Stimulated activated CD8-positive, alpha-beta memory T cell treated with anti-CD3 and anti-CD28 coated beads, Interleukin-4, amount 100 ng/mL, for 24 hours (primary cell): Measurements from ENCODE around the gene MAP1LC3B.
"Not testable (repeated sequence)": the region's sequence is repeated elsewhere in the genome, so short reads cannot be mapped to it uniquely, and the experiment has no call there.

ENCODE experiments used
- DNase-seq: peaks from one replicate; pipeline ENCODE4 v3.0.0-alpha.2; 2020; ENCODE audit warnings: low read depth

Gene MAP1LC3B

DNA sequence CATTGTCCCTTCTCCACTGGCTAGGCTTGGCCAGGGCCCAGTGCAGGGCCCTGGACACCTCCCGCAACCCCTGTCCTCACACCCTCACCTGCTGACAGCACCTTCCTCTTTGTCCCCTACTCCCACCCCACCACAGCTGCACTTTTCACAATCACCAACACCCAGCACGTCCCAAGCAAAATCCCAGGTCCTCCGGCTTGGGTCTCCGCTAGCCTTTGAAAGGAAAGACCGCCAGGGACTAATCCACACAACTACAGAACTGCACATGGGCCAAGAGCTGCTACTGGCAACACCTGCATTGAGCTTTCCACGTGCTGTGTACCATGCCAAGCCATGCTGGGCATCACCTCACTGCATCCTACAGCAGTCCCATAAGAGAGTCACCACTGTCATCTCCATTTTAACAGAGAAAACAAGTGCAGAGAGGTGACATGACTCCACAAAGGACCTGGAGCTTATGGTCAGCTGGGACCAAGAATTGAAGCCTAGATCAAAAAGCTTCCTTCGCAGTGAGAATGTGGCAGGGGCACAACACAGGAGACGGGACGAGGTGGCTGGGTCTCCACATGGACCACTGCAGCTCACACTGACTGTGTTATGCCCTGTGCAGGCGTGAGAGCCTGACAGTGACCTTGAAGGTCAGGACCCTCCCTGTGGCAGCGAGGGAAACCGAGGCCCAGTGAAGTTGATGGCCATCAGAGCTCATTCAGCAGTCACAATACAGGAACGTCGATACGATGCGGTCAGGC, 31.1 kb upstream of the MAP1LC3B start:
- DNase-seq = no peak

DNA sequence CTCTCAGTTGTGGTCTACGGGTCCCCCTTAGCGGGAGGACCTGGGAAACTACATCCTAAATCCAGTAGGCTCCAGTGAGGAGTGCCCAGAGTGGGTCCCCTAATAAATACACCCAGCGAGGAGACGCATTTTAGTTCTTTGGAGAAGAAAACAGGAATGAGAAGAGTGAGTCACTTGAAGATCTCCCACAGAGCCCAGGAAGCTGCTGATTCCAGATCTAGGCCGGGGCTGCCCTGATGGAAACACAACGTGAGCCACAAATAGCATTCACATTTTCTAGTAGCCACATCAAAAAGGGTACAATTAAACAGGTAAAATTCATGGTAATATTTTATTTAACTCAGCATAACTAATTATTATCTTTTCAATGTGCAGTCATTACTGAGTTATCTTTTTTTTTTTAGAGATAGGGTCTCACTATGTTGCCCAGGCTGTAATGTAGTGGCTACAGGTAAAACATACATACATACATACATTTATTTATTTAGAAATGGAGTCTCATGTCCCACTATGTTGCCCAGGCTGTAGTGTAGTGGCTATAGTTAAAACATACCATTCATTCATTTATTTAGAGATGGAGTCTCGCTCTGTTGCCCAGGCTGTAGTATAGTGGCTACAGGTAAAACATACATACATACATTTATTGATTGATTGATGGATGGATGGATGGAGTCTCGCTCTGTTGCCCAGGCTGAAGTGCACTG, 30.1 kb upstream of the MAP1LC3B start:
- no peak for DNase-seq

DNA sequence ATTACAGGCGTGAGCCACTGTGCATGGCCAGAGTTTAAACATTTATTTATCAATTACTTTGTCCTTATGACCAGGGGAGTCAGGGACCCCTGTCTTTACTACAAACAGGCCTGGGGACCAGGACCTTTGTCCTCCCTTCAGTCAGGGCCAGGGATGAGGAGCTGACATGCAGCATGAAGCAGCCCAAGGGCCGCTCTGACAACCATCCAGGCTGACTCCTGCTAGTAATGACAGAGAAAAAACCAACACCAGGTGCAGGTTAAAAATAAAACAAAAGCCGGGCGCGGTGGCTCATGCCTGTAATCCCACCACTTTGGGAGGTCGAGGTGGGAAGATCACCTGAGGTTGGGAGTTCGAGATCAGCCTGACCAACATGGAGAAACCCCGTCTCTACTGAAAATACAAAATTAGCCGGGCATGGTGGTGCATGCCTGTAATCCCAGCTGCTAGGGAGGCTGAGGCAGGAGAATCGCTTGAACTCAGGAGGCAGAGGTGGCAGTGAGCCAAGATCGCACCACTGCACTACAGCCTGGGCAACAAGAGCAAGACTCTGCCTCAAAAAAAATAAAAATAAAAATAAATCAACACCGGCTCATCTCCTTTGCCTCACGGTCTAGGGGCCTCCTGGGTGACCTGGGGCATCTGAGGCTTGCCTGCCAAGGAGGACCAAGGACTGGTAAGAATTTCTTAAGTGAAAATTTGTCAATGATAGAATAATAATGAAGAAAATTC, 29.1 kb upstream of the MAP1LC3B start:
- not testable (repeated sequence) for DNase-seq

DNA sequence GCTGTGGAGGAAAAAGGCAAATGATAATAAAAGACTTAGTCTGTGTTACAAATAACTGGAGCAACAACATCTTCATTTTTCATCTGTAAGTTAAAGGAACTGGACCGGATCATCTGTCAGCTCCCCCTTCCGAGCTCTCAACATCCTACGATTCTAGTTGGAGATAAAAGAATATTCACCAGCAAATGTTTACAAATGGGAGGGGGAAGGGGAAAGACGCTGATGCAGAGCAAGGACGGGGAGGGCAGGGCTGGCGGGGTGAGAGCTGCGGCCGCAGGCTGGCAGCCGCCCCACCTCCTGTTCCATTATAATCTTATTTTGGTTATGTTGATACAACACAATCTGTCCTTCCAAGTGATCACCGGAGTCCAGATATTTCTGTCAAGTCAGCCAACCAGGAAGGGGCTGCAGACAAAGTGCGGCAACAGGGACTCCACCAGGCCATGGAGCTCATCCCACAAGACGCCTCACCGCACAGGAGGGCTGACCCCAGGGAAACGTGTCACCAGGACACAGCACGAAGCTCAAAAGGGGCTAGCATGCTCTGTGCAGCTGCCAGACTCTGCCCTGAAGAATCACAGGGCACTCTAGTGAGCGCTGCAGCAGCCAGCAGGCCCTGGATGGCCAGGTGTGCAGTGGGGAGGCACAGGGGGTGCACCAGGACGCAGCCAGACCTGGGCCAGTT, 28.2 kb upstream of the MAP1LC3B start:
- DNase-seq = no peak

DNA sequence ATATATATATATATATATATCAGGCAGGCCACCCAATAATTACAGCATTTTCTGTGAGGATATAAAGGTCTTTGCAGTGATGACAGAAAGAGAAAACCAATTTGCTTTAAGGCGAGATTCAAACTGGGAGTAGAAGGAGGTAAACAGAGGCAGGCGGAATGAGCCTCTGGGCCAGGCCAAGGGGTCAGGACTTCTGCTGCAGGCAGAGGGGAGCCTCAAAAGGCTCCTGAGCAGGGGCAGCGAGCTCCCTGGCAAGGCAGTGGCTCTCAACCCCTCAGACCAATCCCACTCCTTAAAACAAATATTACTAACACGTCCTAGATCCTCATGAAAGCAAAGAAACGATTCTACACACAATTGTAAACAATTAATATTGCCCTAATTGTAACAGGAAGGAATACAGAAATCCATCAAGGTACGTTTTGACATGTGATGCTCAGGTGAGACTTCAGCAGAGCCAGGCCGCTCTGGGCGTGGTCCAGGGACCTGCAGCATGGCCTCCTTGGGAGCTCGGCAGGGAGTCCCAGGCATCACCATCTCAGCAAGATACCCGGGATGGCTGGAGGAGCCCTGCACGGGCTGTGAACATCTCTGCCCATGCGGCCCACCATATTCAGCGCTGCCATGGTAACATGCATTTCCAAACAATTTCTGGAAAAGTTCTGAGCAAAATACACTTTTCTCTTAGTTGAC, 27.0 kb upstream of the MAP1LC3B start:
- DNase-seq = no peak

DNA sequence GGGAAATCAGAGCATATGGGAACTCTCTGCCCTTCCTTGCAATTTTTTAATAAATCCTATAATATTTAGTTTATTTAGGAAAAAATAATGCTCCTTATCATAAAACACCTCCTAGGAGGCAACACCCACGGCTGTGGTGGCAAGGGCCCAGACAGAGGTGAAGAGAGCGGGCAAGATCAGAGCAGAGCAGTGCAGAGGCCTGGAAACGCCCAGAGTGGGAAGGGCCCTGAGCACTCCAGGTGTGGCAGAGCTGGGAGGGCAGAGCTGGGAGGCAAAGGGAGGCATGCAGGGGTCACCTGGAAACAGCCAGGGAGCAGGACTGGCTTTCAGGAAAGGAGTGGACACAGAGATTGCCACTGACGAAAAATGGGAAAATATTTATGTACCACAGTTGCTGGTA, 25.8 kb upstream of the MAP1LC3B start:
- no peak for DNase-seq

DNA sequence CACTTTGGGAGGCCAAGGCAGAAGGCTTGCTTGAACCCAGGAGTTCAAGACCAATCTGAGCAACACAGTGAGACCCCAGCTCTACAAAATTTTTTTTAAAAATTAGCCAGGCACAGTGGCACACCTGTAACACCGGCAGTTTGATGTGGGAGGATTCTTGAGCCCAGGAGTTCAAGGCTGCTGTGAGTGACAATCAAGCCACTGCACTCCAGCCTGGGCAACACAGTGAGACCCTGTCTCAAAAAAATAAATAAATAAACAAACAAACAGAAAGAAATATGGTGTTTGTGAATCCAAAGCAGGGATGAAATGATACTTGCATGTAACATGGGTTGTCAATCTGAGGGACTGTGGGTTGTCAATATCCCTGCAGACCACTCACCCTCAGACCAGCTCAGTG, 25.2 kb upstream of the MAP1LC3B start:
- no peak for DNase-seq

DNA sequence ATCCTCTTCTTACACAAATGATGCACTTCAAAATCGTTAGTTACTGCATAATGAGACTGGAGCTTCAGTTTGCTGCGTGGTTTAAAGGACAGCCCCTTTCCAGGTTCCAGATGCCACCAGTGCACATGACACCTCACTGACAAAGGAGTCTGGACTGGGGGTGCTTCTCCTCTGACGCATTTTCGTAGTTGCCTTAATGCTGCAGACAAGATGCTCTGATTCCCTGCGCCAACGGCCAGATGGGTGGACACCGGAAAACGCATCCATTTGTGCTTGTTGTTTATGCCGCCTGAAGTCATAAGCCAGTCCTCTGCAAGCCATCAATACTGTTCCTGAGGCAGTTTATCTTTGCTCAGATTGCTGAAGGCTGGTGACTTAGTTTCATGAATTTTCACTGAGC, 24.6 kb upstream of the MAP1LC3B start:
- DNase-seq = no peak

DNA sequence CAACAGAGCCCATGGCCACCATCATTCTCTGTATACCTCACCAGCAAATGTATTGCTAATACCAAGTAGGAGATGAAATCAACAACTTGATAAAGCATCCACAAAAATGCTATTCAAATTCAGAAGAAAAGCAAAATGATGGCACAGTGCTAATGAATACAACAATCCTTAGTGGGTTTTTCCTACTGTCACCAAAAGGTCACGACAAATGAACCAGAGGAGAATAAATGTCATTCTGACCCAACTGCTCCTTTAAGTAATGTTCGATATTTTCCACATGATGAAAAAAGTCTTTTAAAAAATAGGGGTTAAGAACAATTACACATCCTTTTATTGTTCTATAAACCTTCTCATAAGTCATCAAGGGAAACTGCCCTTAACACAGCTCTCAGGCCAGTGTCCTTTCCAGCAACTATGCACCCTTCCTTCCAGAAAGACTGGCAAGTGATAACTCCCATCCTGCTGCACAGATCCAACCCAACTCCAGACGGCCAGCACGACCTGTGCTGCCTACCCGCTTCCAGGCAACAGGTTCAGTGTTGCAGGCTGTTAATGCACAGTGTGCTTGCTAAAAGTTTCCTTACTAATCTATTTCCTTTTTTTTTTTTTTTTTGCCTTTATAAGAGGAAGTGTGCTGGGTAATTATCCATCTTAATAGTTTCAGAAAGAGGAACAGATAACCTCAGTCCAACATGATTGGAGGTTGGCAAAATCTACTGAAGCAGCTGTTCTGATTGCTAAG, 23.9 kb upstream of the MAP1LC3B start:
- DNase-seq = no peak

DNA sequence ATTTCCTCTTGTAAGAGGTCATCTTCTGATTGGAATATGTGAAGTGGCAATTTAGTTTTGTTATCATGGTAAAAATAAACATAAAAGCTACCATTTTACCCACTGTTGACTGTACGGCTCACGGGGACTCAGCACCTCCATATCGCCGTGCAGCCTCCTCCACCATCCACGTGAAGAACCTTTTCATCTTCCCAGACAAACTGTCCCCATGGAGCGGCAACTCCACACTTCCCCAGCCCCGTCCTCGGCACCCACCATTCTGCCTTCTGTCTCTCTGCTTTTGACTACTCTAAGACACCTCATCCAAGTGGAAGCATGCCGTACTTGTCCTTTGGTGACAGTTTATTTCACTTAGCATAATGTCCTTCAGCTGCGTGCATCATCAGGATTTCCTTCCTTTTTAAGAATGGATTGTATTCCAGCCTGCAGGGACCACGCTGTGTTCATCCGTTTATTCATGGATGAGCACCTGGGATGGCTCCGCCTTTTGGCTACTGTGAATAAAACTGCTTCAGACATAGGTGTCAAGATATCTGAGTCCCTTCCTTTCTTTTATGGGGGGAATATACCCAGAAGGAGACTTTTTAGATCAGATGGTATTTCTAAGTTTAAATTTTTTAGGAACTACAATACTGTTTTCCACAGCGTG, 22.9 kb upstream of the MAP1LC3B start:
- DNase-seq = no peak

DNA sequence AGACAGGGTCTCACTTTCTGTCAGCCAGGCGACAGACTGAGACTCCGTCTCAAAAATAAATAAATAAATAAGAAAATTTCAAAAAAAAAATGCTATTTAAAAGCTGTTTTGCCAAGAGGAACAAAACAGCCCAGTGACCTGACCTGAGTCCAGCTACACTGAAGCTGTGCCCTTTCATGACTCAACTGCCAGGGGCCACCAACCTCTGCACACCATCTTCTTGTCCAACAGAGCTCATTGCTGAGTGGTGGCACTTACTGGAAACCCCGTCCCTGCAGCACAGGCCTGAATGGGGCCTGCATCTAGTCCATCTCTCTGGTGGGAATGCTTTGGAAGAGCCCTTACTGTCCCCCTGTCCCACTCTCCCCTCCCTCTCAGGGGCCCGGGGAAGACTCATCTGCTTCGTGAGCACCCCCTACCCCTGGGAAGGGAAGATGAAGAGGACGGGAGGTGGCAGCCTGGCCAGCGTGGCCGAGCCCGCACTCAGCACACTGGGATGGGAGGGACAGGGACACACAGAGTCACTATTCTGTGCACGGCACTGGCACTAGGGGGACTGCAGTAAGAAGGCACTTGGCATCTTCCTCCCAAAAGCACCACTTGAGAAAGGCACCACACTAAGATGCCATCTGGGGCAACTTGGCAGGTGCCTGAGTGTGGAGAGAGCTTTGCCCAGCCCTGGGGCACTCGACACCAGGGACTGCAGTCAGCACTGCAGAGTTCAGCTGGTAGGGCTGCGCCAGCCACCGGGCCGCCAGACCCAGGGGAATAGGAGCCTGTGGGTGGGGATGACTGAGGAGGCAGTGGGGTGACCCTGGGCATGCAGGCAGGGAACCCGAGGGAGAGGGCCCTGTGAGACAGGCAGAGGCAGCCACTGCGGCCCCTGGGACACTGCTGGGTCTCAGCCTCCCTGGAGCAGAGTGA, 22.1 kb upstream of the MAP1LC3B start:
- no peak for DNase-seq

DNA sequence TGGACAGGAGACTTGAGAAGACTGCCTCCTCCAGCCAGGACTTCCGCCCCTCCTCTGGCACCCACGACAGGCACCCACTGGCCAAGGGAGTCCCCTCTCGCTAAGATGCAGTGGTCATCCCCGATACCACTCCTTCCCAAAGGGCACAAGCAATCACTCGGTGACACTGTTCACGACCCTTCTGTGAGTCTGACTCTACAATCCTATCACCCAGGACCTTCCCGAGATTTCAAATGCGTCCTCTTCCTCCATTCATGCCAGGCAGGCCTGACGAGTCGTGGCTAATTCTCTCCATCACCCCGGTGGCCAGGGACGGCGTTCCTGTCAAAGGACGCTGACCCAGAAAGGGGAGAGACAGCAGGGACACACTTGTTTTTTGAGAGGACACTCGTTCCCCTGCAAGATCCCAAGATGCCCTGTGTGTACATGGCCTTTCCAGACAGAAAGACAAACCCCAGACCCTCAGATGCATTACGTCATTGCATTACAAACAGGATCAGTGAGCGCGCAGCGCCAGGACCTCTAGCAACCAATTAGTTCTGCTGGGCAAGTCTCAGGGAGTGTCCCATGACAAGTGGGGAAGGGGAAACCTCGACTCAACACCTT, 20.8 kb upstream of the MAP1LC3B start:
- no peak for DNase-seq

DNA sequence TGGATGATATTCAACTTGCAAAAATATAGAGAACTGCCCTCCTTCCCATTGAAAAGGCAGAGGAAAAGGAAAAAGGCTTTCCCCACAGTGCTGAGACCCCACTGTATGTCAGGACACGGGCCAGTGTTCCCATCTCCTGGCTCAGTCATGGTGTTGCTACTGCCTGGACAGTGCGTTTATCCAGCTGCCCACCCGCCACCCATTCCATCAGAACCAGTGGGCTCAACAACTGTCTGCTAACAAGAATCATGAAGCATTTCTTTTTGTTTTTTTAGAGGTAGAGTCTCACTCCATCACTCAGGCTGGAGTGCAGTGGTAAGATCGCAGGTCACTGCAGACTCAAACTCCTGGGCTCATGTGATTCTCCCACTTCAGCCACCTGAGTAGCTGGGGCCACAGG, 19.8 kb upstream of the MAP1LC3B start:
- DNase-seq = no peak

DNA sequence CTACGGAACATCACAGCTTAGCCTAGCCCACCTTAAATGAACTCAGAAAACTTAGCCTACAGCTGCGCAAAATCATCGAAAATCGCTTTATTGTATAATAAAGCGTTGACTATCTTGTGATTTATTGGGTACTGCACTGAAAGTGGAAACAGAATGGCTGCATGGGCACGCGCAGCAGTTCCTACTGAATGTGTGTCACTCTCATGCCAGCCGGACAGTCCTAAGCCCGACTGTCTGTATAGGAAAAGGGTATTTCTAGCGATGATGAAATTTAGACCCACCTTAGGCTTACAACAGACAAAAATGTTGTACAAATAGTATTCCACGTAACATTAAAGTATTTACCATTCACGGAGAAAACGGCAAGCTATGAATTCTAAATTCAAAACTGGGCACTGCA, 17.8 kb upstream of the MAP1LC3B start:
- no peak for DNase-seq

DNA sequence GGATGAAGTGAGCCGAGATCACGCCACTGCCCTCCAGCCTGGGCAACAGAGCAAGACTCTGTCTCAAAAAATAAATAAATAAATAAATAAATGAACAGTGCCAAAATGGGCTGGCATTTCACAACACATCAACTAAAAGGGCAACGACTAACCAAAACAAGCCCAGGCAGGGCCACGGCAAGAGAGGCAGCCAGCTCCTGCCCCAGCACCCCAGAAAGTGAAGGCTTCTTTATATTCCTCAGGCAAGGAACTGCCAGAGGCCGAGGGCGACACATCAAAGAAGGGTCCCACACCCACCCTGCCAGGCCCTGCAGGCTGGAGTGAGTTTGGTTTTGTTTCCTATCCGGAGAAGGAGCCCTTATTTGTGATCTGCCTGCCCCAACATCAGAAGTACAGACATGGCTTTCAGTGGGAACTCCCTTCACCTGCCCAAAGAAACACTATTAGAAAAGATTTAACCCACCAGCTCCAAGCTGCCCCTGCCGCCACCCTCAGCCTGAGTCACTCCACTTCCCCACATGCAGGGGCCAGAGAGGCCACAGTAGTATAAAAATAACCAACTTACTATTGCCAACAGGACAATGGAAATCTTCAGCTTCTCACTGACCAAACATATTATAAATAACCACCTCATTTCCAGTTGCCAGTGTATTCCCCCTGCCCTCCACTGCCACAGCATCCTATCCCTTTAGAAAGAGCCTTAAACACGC, 16.6 kb upstream of the MAP1LC3B start:
- DNase-seq = no peak

DNA sequence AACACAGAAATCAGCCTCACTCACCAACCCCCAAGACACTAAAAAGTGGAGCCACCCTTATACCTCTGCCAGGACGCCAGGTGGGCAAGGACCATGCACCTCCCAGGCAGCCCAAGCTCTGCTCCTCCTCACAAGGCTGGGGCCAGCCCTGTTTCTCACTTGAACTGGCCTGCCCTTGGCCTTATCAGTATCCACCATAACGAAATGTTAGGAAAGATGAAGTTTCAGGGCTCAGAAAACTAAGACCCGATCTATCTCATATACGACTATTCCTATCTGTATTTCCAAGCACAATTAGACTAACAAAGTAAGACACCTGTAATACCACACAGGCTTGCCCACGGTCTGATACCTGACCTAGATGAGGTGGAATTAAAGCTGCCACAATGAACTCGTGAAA, 15.5 kb upstream of the MAP1LC3B start:
- DNase-seq = no peak

DNA sequence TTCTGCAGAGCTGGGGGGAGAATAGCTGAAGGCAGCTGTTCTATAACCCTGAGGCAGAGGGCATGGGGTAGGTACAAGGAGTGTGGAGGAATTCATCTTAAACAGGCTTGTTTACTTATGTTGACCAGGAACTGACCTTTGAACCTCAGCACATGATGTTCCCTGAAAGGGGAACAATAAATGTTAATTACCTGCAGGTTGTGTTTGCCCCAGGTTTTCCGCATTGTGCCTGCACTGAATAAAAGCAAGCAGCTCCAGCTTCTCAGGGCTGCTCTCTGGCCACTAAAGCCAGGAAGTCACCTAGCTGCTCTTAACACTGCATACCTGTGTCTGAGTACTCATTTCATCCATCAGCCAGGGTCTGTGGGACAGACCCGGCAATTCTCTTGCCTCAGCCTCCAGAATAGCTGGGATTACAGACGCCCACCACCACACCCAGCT, 12.8 kb upstream of the MAP1LC3B start:
- not testable (repeated sequence) for DNase-seq

DNA sequence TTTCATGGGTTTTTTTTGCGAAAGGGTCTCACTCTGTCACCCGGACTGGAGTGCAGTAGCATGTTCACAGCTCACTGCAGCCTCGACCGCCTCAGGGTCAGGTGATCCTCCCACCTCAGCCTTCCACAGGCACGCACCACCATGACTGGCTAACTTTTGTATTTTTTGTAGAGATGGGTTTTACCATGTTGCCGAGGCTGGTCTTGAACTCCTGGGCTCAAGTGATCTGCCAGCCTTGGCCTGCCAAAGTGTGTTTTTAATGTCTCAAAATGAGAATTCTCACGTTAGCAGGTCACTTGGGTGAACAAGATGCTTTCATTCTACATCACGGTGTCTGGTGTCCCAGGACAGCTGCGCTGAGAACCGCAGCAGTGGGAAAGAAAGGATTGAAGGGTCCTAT, 11.7 kb upstream of the MAP1LC3B start:
- no peak for DNase-seq
